ENCODE measurements around the gene AUTS2.

Gene AUTS2

GRCh38 chr7:69656890-69657289 lies 58.6 kb downstream of the AUTS2 start:
- DNase-seq (ENCODE audit: low spot score) = no peak

- DNase-seq (ENCODE audit: low spot score) = no peak
Measured at GRCh38 chr7:69657331-69657730, 59.1 kb downstream of the AUTS2 start.

- no peak for DNase-seq (ENCODE audit: low spot score)
Measured at GRCh38 chr7:69657985-69658384, 59.7 kb downstream of the AUTS2 start.

GRCh38 chr7:69659983-69660382 lies 61.7 kb downstream of the AUTS2 start:
- no peak for DNase-seq (ENCODE audit: low spot score)

- no peak for DNase-seq (ENCODE audit: low spot score)
Measured at GRCh38 chr7:69661342-69661741, 63.1 kb downstream of the AUTS2 start.

- no peak for DNase-seq (ENCODE audit: low spot score)
Measured at GRCh38 chr7:69663911-69664832, 65.9 kb downstream of the AUTS2 start.

- no peak for DNase-seq (ENCODE audit: low spot score)
Measured at GRCh38 chr7:69665369-69665768, 67.1 kb downstream of the AUTS2 start.

GRCh38 chr7:69668339-69668870 lies 70.1 kb downstream of the AUTS2 start:
- DNase-seq (ENCODE audit: low spot score) = no peak

- DNase-seq (ENCODE audit: low spot score) = no peak
Measured at GRCh38 chr7:69670701-69671100, 72.4 kb downstream of the AUTS2 start.

- DNase-seq (ENCODE audit: low spot score) = no peak
Measured at GRCh38 chr7:69673074-69673473, 74.8 kb downstream of the AUTS2 start.

GRCh38 chr7:69674701-69675182 lies 76.5 kb downstream of the AUTS2 start:
- no peak for DNase-seq (ENCODE audit: low spot score)

- DNase-seq (ENCODE audit: low spot score) = no peak
Measured at GRCh38 chr7:69676247-69676646, 78.0 kb downstream of the AUTS2 start.

- DNase-seq (ENCODE audit: low spot score) = no peak
Measured at GRCh38 chr7:69677054-69677852, 79.0 kb downstream of the AUTS2 start.

GRCh38 chr7:69677881-69678493 lies 79.7 kb downstream of the AUTS2 start:
- DNase-seq (ENCODE audit: low spot score) = no peak

- no peak for DNase-seq (ENCODE audit: low spot score)
Measured at GRCh38 chr7:69678494-69679187, 80.4 kb downstream of the AUTS2 start.

GRCh38 chr7:69681181-69681580 lies 82.9 kb downstream of the AUTS2 start:
- DNase-seq (ENCODE audit: low spot score) = no peak

GRCh38 chr7:69682518-69682917 lies 84.2 kb downstream of the AUTS2 start:
- no peak for DNase-seq (ENCODE audit: low spot score)

GRCh38 chr7:69683002-69683401 lies 84.7 kb downstream of the AUTS2 start:
- DNase-seq (ENCODE audit: low spot score) = no peak

GRCh38 chr7:69684369-69685292 lies 86.4 kb downstream of the AUTS2 start:
- DNase-seq (ENCODE audit: low spot score) = no peak

- DNase-seq (ENCODE audit: low spot score) = no peak
Measured at GRCh38 chr7:69685293-69685631, 87.0 kb downstream of the AUTS2 start.

GRCh38 chr7:69686366-69686765 lies 88.1 kb downstream of the AUTS2 start:
- no peak for DNase-seq (ENCODE audit: low spot score)
